ENCODE measurements around the gene SHBG.
"Not testable (repeated sequence)": the region's sequence is repeated elsewhere in the genome, so short reads cannot be mapped to it uniquely, and the experiment has no call there.

The SHBG gene, protein sequence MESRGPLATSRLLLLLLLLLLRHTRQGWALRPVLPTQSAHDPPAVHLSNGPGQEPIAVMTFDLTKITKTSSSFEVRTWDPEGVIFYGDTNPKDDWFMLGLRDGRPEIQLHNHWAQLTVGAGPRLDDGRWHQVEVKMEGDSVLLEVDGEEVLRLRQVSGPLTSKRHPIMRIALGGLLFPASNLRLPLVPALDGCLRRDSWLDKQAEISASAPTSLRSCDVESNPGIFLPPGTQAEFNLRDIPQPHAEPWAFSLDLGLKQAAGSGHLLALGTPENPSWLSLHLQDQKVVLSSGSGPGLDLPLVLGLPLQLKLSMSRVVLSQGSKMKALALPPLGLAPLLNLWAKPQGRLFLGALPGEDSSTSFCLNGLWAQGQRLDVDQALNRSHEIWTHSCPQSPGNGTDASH

DNA sequence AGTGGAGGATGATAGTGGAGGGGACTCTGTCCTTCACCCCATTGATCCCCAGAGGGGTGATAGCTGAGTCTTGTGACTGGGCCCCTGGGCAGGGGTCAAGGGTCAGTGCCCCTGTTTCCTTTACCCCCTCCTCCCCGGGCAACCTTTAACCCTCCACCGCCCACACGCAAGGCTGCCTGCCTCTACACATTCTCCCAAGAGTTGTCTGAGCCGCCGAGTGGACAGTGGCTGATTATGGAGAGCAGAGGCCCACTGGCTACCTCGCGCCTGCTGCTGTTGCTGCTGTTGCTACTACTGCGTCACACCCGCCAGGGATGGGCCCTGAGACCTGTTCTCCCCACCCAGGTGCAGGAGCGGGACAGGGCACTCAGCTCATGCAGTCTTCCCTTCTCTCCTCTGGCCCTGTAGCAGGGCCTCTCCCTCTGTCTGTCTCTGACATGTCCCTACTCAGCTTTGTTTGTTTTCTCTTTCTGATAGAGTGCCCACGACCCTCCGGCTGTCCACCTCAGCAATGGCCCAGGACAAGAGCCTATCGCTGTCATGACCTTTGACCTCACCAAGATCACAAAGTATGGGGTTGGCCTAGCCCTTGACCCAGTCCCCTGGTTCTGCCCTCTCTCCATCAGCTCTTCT is at the start of gene SHBG:
Gene SHBG, plus strand, starts transcription at position 197 of the 633 bp plus-strand sequence. Its CDS starts 38 bp downstream, at position 235.
- no peak for DNase-seq

DNA sequence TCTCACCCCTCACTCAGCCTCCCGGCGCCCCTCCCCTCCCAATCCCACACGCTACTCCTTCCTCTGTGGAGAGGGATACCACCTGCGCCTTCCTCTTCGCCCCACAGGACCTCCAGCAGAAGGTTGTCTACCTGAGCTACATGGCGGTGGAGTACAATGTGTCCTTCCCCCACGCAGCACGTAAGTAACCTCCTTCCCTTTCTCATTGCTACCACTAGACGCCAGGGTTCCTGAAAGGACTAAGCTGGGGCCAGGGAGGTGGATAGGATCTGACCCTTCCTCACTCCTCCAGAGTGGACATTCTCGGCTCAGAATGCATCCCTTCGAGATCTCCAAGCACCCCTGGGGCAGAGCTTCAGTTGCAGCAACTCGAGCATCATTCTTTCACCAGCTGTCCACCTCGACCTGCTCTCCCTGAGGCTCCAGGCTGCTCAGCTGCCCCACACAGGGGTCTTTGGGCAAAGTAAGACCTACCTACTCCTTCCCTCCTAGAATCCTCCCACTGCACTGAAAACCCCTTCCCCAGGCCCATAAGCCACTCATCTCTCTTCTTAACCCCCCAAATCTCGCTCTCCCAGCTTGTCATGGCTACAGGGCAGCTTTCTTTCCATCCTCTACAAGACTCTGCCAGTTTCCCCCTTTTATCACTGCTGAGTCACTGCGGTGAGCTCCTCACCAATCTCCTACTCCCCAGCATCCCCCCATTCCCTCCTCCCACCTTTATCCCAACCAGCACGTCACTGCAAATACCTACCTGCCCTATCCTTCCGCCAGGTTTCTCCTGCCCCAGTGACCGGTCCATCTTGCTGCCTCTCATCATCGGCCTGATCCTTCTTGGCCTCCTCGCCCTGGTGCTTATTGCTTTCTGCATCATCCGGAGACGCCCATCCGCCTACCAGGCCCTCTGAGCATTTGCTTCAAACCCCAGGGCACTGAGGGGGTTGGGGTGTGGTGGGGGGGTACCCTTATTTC is 49.0 kb upstream of the SHBG start:
- no peak for DNase-seq

DNA sequence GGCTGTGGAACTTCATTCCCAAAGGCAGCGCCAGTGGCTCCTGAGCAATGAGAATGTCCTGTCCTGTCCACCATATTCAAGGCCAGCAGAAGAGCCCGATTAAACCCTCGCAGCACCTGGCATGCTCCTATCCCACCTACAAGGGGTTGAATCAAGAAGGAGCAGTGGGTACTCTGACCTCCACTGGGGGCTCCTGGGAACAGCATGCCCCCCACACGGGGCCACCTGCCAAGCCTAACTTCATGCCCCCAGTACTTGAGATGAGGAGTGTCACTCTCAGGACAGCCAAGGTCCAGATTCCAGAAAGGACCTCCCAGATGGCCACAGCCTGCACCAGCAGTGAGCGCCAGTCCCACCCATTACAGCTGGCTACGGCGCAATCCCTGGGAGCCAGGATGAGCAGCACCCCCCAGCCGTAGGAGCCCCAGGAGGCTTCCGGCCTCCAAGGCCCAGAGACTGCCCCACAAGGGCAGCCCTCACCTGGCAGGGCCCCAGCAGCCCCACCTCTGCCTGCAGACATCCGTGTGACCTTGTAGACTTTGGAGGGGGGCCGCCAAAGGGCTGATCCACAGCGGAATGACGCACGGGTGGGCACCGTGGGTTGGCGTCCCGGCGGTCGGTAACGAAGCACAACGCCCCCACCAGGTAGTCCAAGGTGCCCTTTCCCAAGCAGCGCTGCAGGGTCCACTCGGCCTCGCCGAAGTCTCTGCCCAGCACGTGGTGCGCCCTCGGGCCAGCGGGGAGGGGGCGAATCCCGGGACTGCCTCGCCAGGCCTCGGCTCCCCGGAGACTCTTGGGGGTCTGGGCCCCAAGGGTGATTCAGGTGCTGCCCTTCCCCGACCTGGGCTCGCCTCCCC is 47.3 kb upstream of the SHBG start:
- DNase-seq, result no peak

DNA sequence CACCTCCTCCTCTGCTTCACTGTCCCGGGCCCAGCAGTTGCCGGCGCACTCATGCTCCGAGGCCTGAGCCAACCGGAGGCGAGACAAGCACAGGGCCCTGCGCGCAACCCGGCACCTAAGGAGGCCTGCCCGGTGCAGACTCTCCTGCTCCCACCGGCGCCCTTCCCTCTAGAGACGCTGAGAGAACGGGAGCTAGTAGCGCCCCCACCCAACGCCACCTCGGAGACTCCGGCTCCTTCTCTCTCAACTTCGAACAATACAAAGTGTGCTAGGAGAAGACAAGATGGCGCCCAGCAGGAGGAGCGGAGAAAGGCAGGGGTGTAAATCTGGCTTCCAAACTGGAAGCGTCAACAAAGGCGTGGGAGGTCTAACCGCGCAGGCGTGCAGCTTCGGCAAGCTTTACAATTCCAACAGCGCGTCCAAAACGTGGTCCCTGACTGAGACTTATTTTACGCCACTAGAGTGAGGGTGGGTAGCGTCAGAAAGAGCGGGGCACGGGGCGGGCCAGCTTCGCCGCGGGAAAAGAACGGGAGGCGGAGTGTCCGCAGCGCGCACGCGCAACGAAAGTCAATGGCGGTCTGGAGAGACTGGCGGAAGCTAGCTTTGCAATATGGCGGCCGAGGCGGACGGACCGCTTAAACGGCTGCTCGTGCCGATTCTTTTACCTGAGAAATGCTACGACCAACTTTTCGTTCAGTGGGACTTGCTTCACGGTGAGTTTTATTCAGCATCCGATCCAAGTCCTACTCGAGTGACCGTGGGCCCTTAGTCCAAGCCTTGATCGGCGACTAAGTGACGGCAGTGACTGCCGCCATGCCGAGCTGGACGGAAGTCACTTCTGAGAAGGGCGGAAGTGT is 46.5 kb upstream of the SHBG start, which contains the start of gene MPDU1:
Gene MPDU1, plus strand, starts transcription at position 600 of the 857 bp plus-strand sequence. Its CDS starts 11 bp downstream, at position 611.
- peak; percentile 97 for DNase-seq

DNA sequence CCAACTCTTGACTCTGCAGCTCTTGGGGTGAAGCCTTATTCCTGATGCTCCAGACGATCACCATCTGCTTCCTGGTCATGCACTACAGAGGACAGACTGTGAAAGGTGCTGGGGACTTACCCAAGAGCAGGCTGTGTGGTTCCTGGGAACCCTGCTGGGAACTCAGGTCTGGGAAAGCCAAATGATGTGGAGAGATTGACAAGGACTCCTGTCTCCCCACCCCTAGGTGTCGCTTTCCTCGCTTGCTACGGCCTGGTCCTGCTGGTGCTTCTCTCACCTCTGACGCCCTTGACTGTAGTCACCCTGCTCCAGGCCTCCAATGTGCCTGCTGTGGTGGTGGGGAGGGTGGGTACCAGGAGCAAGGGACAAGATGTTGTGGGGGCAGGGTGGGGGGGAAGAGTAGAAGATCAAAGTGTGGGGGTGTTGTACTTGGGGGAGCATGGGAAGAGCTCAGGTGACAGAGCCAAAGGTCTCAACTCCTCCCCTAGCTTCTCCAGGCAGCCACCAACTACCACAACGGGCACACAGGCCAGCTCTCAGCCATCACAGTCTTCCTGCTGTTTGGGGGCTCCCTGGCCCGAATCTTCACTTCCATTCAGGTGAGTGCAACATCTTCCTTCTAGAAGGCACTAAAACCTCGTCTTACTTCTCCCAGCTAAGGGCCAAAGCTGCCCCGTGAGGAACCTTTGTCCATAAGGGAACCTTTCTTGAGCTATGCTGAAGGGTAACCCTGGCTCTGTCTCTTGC is 43.1 kb upstream of the SHBG start:
- no peak for DNase-seq

DNA sequence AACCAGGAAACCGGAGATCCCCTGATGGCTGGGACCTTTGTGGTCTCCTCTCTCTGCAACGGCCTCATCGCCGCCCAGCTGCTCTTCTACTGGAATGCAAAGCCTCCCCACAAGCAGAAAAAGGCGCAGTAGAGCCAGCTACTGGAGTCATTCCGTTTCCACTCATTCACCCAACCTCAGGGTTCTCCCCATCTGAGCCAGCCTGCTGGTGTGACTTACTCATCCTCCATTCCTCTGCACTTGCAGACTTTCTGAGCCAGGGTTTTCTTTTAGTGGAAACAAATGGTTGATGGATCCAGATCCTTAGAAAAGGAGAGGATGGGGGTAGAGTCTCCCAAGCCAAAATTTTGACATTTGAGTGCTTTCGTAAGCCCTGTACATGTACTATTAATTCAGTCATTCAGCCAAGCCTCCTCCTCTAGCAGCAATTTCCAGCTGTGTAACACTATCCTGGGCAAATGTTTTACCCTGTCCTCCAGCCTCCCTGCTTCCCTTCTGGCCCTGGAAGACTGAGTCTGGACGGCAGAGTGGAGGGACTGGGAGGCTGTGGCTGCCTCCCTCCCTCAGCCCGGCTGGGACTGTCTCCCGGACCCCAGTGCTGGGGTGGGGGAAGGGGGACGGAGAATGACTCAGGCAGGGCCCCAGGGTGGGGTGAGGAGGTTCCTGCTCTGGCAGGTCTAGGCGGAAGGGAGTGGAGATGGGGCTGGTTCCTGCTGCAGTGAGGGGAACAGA is 42.3 kb upstream of the SHBG start:
- no peak for DNase-seq

DNA sequence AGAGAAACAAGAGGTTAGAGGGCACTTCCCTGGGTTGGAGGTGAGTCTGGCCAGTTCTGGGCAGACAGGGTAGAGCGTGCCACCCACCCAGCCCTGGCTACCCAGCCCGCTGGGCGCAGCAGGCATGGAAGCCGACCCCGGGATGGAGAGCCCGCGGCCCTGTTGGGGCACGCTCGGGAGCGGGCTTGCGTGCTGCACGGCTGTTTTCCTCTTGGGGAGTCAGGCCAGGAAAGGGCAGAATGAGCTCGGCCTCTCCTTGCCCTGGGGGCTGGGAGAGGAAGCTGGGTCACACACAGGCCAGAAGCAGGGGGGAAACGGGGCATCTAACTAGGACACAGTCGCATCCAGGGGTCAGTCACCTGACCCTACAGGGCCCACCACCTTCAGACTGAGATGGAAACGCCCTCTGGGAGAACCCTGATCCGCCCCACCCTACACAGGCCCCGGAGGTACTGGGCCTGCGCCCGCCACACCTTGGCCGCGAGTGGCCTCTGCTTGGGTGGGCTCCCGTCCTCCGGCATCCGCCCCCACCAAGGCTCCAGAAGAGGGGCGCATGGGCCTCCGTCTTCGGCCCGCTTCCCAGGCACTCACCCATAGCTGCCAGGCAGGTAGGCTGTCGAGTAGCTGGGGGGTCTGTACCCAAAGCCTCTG is 41.3 kb upstream of the SHBG start:
- no peak for DNase-seq

DNA sequence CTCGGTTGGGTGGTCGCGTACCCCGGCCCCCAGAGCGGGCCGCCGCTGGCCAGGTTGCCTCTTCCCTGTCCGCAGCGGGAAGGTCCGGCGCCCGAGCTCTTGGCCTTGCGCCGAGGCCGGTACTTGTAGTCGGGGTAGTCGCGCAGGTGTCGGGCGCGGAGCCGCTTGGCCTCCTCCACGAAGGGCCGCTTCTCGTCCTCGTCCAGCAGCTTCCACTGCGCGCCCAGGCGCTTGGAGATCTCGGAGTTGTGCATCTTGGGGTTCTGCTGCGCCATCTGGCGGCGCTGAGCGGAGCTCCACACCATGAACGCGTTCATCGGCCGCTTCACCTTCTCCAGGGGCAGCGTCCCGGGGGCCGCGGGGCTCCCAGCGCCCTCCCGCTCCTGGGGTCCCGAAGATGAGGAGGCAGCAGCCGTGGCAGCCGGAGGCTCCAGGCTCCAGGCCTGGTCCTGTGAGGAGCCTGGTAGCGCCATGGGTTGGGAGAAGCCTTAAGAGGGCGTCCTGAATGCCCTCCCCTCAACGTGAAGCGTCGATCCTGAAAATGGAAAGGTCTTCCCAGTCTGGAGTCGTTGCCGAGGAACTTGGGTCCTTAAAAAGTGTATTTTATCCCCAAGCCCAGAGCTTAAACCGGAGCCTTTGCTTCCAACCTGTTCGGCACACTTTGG is 40.6 kb upstream of the SHBG start:
- no peak for DNase-seq

DNA sequence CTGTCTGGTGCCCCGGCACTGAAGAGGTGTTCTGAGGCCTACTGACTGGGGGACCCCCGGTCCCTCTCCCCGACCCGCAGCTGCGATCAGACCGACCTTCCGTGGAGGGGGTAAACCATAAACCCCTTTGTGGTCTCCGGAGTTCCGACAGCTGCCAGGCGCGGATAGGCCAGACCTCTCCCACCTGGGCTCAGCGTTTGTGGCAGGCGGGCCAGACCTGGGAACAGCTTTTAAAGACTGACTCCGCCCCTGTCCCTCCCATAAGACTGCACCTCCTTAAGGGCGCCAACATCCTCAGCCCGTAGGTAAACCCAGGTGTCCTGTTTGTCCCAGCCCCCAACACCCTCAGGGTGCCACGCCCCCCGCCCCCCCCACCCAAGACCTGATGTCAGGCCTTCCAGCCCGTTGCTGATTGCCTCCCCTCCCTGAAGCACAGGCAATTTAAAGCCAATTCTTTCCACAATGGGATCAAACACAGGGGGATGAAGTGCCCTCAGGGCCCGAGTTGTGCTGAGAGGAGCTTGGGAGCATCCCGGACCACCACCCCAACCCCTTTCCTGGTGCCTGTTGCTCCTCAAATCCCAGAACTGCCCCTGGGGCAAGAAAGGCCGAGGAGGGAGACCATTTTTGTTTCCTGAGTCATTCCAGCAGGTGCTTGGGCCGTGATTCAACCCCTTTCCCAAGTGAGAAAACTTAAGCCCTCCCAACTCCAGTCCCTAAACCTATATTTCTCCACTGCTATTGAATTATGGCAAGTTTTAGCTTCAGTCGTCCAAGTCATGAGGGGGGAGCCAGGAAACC is 39.8 kb upstream of the SHBG start, which contains the start of gene SOX15:
Gene SOX15, minus strand, starts transcription at position 204 of the 801 bp plus-strand sequence. CDS start 418 bp downstream, outside the sequence.
- no peak for DNase-seq

DNA sequence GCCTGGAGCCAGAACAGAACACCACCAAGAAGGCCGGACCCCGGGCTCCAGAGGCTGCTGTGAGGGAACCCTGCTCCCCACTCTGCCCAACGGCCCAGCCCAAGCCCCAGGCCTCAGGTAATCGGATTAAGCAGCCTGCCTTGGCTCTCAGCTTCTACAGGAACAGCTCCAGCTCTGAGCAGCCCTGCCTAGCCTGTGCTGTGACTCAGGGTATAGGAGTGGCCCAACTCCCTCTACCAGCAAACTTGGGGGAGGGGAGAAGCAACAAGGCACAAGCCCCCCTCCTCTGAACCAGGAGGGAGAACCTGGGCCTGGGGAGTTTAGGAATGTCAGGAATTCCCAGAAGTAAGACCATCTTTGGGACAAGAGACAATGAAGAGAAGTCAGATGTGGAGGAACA is 39.2 kb upstream of the SHBG start:
- DNase-seq, result no peak

DNA sequence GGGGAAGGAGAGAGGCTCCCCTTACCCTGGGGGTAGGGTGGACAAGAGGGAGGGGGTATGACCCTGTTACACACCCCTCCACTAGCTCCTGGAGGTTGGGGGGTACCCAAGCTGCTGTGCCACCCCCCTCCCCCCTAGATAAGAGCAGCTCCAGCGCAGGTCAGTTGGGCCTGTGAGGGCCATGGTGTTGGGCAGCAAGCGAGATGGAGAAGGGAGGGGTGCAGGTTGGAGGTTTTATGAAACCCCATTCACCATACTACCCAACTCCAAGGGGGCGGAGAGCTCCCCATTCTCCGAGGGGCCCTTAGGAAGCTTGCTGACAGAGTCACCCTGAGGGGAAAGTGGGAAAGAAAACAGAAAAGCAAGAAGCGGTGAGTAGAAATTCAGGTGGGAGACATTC is 38.3 kb upstream of the SHBG start:
- no peak for DNase-seq

DNA sequence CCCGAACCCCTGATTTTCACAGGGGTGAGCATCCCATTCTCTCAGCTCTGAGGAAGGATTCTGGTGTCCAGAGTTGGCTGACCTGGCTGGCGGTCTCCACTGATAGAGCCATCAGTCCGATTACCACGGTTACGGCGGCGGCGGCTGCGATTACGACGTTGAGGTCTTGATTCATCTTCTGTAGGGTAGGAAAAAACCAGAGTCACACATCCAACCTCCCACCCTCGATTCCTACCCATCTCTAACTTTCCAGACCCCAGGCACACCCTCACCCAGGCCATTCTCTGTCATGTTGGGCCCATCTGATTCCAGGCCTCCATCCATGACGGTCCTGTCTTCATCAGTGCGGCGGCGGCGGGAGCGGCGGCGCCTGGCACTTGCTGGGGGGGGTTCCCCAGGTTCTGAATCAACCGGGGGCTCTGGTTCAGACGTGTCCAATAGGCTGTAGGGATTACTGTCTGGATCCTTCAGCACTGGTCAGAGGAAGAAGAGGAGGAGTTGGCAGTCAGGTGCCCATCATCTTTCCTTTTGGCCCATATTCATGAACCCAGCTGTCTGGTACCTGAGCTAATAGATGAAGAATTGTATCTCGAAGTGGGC is 37.4 kb upstream of the SHBG start:
- DNase-seq, result no peak

DNA sequence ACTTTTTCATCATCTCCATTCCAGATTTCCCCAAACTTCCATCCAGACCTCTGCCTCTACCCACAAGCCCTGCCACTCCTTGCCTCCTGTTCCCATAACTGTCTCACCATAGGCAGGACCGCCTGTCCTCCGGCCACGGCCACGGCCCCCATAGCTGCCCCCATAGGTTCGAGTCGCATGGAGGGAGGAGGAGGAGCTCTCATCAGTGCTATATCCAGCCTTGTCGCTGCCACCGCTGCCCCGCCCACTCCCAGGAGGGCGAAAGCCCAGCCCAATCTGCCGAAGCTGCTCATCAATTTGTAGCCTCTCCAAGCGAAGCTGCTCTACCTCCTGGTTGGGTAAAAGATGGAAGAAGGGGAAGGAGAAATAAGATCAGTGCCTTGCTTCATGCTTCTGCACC is 36.6 kb upstream of the SHBG start:
- no peak for DNase-seq

DNA sequence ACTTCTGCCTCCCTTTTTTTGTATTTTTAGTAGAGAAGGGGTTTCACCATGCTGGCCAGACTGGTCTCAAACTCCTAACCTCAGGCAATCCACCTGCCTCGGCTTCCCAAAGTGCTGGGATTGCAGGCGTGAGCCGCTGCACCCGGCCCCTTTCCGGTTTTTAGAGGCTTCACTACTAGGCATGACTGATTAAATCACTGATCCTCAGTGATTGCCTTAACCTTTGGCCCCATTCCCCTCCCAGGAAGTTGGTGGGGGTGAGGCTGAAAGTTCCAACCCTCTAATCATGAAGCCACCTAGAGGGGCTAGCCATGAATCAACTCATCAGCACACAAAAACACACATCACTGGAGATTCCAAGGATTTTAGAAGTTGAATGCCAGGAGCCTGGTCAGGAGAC is 32.4 kb upstream of the SHBG start:
- not testable (repeated sequence) for DNase-seq

DNA sequence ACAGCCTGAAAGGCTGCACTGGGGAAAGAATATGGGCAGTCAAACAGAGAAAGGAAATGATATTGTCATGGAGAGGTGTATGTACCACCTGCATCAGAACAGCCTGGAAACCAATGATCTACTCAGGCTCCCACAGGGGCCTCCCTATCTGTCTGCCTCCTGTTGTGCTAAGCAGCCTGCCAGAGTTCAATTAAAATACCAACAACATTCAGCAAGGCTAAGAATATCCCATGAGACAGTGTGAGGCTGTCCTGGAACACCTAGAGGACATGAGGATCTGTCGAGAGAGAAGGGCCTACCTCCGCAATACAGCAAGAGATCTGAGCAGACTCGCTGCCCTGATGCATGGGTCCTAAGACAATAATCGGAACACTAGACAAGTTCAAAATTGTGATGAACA is 23.7 kb upstream of the SHBG start:
- no peak for DNase-seq

DNA sequence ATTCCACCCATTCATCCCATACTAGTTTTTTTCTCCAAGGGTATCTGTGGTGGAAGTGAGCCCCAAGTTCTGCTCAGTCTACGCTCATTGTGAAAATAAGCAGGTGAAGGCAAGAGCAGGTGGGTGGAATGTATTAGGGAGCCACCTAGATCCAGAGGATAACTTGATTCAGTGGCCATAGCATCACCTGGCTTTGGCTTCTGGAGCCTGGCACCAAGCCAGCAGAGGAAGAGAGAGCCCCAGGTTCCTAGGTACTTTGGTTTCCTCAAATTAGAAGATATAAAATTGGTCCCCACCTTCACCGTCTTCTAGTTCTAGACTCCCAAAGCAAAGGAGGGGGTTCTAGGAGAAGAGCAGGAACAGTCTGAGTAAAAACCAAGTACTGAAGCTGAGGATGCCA is 19.3 kb upstream of the SHBG start:
- DNase-seq, result no peak

DNA sequence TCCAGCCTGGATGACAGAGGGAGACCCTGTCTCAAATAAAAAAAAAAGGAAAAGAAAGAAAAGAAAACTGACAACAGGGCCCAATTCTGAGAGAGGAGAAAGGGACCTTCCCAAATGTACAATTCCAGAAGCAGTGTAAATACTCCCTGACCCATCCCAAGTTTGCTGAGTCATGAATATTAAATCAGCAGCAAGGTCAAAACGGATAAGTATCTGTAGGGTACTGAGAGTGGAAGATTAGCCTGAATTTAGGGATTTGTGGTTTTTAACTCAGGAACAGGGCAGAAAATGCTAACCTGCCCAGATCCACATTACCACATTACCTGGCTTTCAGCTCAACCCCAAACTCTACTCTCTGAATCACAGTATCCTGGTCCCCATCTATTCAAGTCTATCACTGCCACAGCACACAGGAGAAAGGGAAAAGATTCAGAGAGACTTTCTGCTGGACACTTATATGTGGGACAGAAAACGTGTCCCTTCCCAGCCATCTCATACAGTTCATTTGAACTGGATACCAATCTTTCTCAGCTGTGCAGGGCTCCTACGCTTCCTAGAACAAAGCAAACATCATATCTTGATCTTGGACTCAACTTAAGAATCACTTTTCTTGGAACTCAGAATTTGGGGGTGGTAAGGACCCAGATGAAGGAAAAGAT is 18.2 kb upstream of the SHBG start:
- no peak for DNase-seq
